Common myeloid progenitor, CD34-positive (primary cell): ENCODE data around the gene KLHL2.
"Not testable (repeated sequence)": the region's sequence is repeated elsewhere in the genome, so short reads cannot be mapped to it uniquely, and the experiment has no call there.

ENCODE experiments used
- CTCF ChIA-PET: fragments of 350-600 bp; sonication (Branson Sonifier 250); formaldehyde crosslinking; loops from one replicate; lab custom pipeline; 2021; ENCODE audit warnings: antibody characterized with exemption; lab: Charles Lee
- POLR2A ChIA-PET: fragments of 350-600 bp; sonication (Branson Sonifier 250); formaldehyde crosslinking; loops from one replicate; lab custom pipeline; 2021; ENCODE audit warnings: antibody characterized with exemption; lab: Charles Lee
- DNase-seq, 3 donors: peaks; one replicate each; pipeline versions ENCODE4 v3.0.0 to v3.0.0-alpha.2; 2013
- H3K27ac ChIP-seq, 2 experiments: 1 replicate in 1 of 2; 2 replicates in 1 of 2; pipeline ENCODE4 v1.7.0; 2013; ENCODE audit warnings: inconsistent platforms in 2 of 2, low read length in 2 of 2, mild to moderate bottlenecking in 2 of 2, low read depth in 1 of 2, moderate library complexity in 1 of 2; ENCODE audit not compliant: severe bottlenecking in 2 of 2, insufficient read depth in 1 of 2, poor library complexity in 1 of 2
- H3K27me3 ChIP-seq, 5 experiments: replicated peaks in 2 of 5; 1 replicate in 3 of 5; 2 replicates in 2 of 5; pipeline versions ENCODE4 v1.6.1 to v1.7.0; 2013; ENCODE audit warnings: low read length in 4 of 5, mild to moderate bottlenecking in 2 of 5, moderate library complexity in 2 of 5, inconsistent platforms in 1 of 5; ENCODE audit not compliant: insufficient read depth in 5 of 5, control insufficient read depth in 4 of 5
- H3K36me3 ChIP-seq, 4 experiments: 1 replicate in 2 of 4; 2 replicates in 2 of 4; pipeline versions ENCODE4 v1.6.1 to v1.7.0; 2013; ENCODE audit warnings: low read length in 3 of 4, control low read depth in 1 of 4, mild to moderate bottlenecking in 1 of 4; ENCODE audit not compliant: control insufficient read depth in 4 of 4, insufficient read depth in 4 of 4
- H3K4me1 ChIP-seq, 4 experiments: 1 replicate in 3 of 4; 2 replicates in 1 of 4; pipeline versions ENCODE4 v1.6.1 to v1.7.1; 2013; ENCODE audit warnings: low read length in 3 of 4, mild to moderate bottlenecking in 3 of 4, control low read depth in 1 of 4, inconsistent platforms in 1 of 4, moderate library complexity in 1 of 4; ENCODE audit not compliant: control insufficient read depth in 4 of 4, insufficient read depth in 4 of 4; ENCODE audit errors: control extremely low read depth in 1 of 4
- H3K4me3 ChIP-seq, 7 experiments: 1 replicate in 4 of 7; 2 replicates in 3 of 7; pipeline versions ENCODE4 v1.5.1 to v1.7.0; 2013; ENCODE audit warnings: mild to moderate bottlenecking in 7 of 7, low read length in 6 of 7, moderate library complexity in 6 of 7, inconsistent platforms in 2 of 7, low read depth in 2 of 7, control low read depth in 1 of 7; ENCODE audit not compliant: insufficient read depth in 4 of 7, control insufficient read depth in 1 of 7; ENCODE audit errors: extremely low read depth in 1 of 7
- H3K9me3 ChIP-seq, 5 experiments: 1 replicate in 4 of 5; 2 replicates in 1 of 5; pipeline versions ENCODE4 v1.6.1 to v1.7.1; 2013; ENCODE audit warnings: low read length in 4 of 5, mild to moderate bottlenecking in 2 of 5, inconsistent platforms in 1 of 5, low read depth in 1 of 5, moderate library complexity in 1 of 5; ENCODE audit not compliant: control insufficient read depth in 4 of 5, insufficient read depth in 2 of 5; ENCODE audit errors: control extremely low read depth in 1 of 5
- WGBS: methylation state at CpG from one replicate; pipeline ENCODE4 v1.1.5; 2013; ENCODE audit not compliant: insufficient coverage; 5-methylcytosine and 5-hydroxymethylcytosine counted together

The KLHL2 gene

DNA sequence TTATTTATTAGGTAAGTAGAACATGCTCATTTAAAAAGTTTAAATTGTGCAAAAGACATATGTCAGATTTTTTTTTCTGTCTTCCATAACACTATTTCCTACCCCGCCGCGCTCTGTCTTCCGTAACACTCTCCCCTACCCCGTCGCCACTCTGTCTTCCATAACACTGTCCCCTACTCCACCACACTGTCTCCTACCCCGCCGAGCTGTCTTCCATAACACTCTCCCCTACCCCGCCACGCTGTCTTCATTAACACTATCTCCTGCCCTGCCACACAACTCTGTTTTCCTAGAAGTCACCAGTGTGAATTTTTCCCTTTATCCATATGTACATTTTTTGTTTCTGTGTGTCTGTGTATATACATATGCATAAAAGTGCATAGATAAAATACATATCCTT, 124.5 kb downstream of the KLHL2 start:
- ChIA-PET POLR2A (no interaction called here), CTCF (interaction anchor here (1.4 kb wide), 1 partner anchor 201 kb away, joined by 3 read pairs; no protein-coding TSS in a partner anchor)
- peak overlapping the region in 1 of 7 experiments; percentile 96 for H3K4me3 ChIP-seq
- H3K27ac ChIP-seq, result peak overlapping the region in 1 of 2 experiments; percentile 18
- no peaks in the 10 kb centered on the region for H3K27me3 ChIP-seq
- WGBS, result no CpG with 5 or more reads among the region's 10 CpGs
- H3K4me1 ChIP-seq, result peaks cover 10 to 49% (median 16%) of the 10 kb centered on the region in 4 experiments
- DNase-seq, result no peak
- peaks cover 3 to 60% (median 14%) of the 10 kb centered on the region in 4 experiments for H3K36me3 ChIP-seq
- no peaks in the 10 kb centered on the region for H3K9me3 ChIP-seq

DNA sequence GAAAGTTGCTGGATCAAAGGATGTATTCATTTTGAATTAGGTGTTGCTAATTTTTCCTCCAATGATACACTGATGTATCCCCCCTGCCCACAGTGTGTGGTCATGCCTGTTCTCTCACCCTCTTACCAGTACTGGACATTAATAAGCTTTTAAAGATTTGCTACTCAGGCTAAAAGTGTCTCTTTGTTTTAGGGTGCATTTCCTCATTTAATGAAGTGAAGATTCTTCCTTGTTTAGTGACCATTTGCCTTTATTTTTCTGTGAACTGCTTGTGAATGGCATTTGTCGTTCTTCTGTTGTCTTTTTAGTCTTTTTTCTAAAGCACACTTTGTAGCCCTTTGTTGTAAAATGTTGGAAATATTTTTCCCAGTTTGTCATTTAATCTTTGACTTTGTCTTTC, 125.1 kb downstream of the KLHL2 start:
- CTCF ChIA-PET, result interaction anchor here (0.6 kb wide), 1 partner anchor 13 kb away, joined by 3 read pairs; no protein-coding TSS in a partner anchor

DNA sequence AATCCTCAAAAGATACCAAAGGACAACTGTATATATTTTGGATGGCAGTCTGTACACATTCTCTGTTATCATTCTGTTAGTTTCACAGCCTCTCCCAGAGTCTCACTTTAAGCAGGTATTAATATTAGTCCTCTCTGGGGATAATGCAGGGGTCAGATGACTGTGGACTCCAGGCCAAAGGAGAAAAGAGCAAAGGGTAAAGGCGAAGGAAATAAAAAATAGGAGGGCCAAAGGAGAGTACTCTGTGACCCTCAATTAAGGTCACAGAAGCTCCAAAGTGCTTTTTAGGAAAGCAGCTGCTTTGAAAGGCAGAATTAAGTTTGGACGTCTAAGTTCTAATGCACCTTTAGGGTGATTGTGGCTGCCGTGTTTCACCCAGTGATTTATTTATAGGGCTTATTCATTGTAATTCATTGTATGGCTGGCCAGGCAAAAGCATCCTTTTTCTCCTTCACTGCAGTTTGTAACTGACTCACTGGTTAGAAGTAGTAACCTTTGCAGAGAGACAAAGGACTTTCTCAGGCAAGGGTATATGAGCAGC, 127.9 kb downstream of the KLHL2 start:
- no peak for DNase-seq
- no peaks in the 10 kb centered on the region for H3K27me3 ChIP-seq
- H3K36me3 ChIP-seq, result peaks cover 7 to 79% (median 29%) of the 10 kb centered on the region in 4 experiments
- H3K4me1 ChIP-seq, result peaks cover 0 to 39% (median under 1%) of the 10 kb centered on the region in 4 experiments
- CTCF ChIA-PET, result no interaction called here
- H3K27ac ChIP-seq, result no peak overlapping the region
- 96% methylated on average over 3 of the region's 3 CpGs for WGBS
- H3K4me3 ChIP-seq, result no peak overlapping the region
- POLR2A ChIA-PET, result no interaction called here
- no peaks in the 10 kb centered on the region for H3K9me3 ChIP-seq

More for the DNA sequence above, 125.1 kb downstream of the KLHL2 start:
- DNase-seq, result no peak
- no peaks in the 10 kb centered on the region for H3K27me3 ChIP-seq
- H3K27ac ChIP-seq, result peak overlapping the region in 1 of 2 experiments; percentile 18
- no peaks in the 10 kb centered on the region for H3K9me3 ChIP-seq
- H3K4me3 ChIP-seq, result peak overlapping the region in 1 of 7 experiments; percentile 96
- no CpG with 5 or more reads among the region's 1 CpG for WGBS
- H3K4me1 ChIP-seq, result peaks cover 10 to 49% (median 16%) of the 10 kb centered on the region in 4 experiments
- POLR2A ChIA-PET, result no interaction called here
- peaks cover 3 to 66% (median 18%) of the 10 kb centered on the region in 4 experiments for H3K36me3 ChIP-seq

DNA sequence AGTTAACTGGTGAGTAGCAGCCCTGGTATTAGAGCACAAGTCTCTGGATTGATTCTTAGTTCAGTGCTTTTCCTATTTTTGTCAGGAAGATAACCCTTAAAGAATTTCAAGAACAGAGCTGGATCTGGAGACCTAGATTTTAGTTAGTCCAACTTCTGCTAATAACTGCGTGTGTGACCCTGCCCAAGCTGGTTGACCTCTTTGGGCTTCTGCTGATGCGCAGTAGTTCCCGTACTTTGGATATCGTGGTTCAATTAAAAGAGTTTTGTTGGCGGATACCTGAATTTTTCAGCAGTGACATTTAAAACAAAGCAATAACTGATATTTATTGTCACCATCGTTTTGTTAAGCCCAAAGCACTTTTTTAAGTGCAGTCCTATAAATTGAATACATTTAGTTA, 129.4 kb downstream of the KLHL2 start:
- POLR2A ChIA-PET, result no interaction called here
- CTCF ChIA-PET, result no interaction called here
- H3K4me3 ChIP-seq, result no peak overlapping the region
- H3K36me3 ChIP-seq, result peaks cover 7 to 75% (median 32%) of the 10 kb centered on the region in 4 experiments
- H3K4me1 ChIP-seq, result peaks cover 0 to 25% (median under 1%) of the 10 kb centered on the region in 4 experiments
- H3K27me3 ChIP-seq, result no peaks in the 10 kb centered on the region
- no peaks in the 10 kb centered on the region for H3K9me3 ChIP-seq
- WGBS, result 100% methylated on average over 1 of the region's 6 CpGs
- no peak for DNase-seq
- no peak overlapping the region for H3K27ac ChIP-seq

DNA sequence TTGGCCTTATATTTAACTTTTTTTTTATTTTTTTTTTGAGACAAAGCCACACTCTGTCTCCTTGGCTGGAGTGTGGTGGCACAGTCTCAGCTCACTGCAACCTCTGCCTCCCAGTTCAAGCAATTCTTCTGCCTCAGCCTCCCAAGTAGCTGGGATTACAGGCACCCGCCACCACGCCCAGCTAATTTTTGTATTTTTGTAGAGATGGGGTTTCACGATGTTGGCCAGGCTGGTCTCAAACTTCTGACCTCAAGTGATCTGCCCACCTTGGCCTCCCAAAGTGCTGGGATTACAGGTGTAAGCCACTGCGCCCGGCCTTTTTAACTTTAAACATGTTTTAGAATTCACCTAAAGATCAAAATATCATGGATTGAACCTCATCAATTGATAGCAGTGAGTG, 135.0 kb downstream of the KLHL2 start:
- H3K27me3 ChIP-seq, DNase-seq, POLR2A ChIA-PET, H3K27ac ChIP-seq, H3K9me3 ChIP-seq, H3K4me1 ChIP-seq, H3K4me3 ChIP-seq: not testable (repeated sequence)
- CTCF ChIA-PET, result interaction anchor here (0.6 to 8.0 kb wide), 7 partner anchors 13 to 563 kb away, joined by 3 to 76 read pairs (median 5); partner anchors contain the start of genes MSMO1 and TMEM192
- peaks cover 2 to 40% (median 22%) of the 10 kb centered on the region in 4 experiments for H3K36me3 ChIP-seq
- WGBS, result 100% methylated on average over 2 of the region's 5 CpGs

DNA sequence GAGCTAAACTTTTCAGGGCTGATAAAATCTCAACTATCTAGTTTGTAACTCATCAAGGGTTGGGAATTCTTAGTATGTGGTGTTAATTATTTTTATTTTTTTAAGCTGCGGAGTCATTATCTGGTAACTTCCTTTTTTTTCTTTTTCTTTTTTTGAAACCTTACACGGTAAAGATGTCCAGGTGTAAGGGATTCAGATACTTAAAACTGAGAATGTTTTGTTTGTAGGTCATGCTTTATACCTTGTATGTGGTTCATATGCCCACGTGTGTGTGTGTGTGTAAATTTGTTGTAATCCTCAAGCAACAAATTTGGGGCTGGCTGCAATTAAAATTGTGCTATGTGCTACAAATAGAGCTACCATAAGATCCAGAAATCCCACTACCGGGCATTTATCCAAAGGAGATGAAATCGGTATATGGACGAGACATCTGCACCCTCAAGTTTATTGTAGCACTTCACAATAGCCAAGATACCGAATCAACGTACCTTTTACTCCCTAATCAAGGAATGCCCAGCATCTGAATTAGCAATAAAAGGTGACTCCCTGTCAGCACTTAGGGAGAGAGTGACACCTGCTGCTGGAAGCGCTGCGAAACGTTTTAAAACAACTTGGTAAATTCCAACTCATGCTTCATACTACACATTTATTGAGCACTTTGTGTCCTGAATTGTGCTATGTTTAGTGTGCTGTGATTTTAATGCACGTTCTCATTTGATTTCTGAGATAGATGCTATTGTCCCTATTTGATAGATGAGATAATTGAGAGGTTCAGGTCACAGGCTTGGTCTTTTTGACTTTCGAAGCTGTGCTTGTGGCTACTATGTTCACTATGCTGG, 136.2 kb downstream of the KLHL2 start:
- WGBS, result 86% methylated on average over 6 of the region's 13 CpGs
- Histone ChIP-seq H3K4me1 (no peaks in the 10 kb centered on the region), H3K9me3 (no peaks in the 10 kb centered on the region), H3K27ac (no peak overlapping the region), H3K36me3 (peaks cover under 1 to 34% (median 17%) of the 10 kb centered on the region in 4 experiments), H3K4me3 (no peak overlapping the region), H3K27me3 (no peaks in the 10 kb centered on the region)
- DNase-seq, result peak; percentile 25 to 53 (median 46)
- POLR2A ChIA-PET, result no interaction called here
- CTCF ChIA-PET, result interaction anchor here (0.6 to 8.0 kb wide), 14 partner anchors 9 to 230 kb away, joined by 3 to 76 read pairs (median 3); partner anchors contain the start of genes MSMO1 and TMEM192
